Fibroblast of skin of abdomen (primary cell): ENCODE data around the gene LYRM2. TPM values are rescaled to one million over a fixed set of nuclear protein-coding genes. Genes with fewer than 3 reads are reported as not detected.

Source experiments
- DNase-seq: peaks from one replicate; pipeline ENCODE4 v3.0.0-alpha.2; 2013
- polyA plus RNA-seq, 2 experiments: library from polyadenylated mRNA; unstranded; fragments of 120-200 nt; gene quantifications; one replicate each; pipeline ENCODE4 v1.2.1, GENCODE V29; 2013; ENCODE audit not compliant: insufficient read length in 2 of 2

Gene LYRM2, protein sequence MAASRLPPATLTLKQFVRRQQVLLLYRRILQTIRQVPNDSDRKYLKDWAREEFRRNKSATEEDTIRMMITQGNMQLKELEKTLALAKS
- 25.0 TPM for polyA plus RNA-seq (2013, experiment 1 of 2; ENCODE audit: insufficient read length)
- polyA plus RNA-seq (2013, experiment 2 of 2; ENCODE audit: insufficient read length) = 24.2 TPM

DNA sequence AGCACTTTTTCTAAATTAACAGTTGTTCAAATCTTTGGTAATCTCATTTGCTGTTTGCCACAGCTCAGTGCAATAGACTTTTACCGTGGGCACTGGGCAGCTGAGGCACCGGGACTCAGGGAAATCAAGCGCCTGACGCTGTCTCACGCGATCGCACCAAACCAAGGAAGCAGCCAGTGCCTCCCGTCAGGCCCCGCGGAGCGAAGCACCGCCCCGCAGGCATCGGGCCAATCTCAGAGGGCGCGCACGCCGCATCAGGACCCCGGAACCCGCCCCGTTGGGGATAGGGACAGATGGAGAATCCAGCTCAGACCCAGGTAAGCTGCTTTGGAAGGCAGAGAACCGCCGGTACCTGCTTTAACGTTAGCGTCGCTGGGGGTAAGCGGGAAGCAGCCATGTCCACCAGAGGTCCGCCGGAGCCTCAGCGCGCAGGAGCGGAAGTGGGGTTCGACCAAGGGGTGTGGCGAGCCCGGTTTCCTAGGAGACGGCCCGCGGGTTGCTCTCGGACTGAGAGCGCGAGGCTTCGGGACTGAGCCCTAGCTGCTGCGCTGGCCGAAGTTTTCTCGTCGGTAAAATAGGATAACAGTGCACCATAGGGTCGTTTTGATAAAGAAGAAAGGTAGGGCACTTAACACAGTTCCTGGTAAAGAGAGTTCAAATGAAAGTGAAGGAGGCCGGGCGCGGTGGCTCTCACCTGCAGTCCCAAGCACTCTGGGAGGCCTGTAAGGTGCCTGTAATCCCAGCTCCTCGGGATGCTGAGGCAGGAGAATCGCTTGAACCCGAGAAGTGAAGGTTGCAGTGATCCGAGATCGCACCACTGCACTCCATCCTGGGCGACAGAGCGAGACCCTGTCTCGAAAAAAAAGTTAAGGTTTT lies at the start of gene LYRM2:
Gene LYRM2 (minus strand): TSS at position 428 of the 876 bp plus-strand sequence. CDS start 31 bp downstream, at position 397.
- peak; percentile 92 for DNase-seq

DNA sequence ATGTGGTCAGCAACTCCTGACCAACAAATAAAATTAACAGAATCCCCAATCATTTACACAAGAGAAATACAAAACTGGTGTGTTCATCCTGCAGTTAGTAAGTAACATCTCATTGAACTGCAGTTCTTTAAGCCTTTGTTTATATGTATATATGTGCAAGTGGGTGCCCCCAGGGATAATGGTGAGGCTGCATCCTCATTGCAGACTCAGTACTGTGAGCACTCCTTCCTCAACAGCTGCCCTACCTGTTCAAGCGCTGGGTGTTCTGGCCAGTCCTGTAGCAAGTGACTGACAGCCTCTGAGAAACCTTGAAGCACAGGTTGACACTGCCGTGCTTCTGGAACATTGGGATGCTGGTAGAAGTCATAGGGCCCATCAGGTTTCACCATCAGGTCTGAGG lies 49.8 kb upstream of the LYRM2 start:
- no peak for DNase-seq

DNA sequence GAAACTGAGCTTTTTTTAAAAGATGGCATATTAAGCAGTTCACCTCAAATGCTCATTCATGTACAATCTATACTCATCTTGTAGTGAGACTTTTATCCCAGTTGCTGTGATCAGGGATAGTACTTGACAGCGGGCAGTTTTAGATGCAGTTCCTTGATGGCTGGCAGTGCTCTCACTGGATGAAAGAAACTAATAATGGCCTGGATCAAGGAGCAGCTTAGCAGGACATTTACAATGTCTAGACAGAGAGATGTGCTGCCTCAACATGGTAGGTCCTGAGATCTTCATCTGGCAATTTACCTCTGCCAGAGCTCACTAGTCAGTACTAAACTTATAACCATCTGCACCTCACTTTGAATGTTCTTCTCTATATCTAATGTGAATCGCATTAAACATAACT lies 46.8 kb upstream of the LYRM2 start:
- DNase-seq = no peak

DNA sequence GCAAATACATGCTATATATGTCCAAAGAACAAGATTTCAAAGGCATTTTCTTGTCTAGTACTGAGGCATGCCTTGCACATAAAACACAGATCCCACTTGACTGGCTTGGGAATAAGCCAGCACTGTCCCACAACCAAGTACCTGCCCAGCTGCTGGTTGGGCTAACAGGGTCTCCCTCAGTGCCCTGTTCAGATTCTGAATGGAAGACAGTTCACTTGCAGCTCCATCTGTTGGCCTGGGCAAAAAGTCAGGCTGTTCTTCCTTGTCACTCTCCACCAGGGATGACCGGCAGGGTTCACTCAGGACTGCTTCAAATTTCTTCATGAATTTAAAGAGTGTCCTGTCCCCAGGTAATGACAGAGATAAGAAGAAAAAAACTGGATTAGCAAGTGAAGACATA lies 44.4 kb upstream of the LYRM2 start:
- DNase-seq = no peak

DNA sequence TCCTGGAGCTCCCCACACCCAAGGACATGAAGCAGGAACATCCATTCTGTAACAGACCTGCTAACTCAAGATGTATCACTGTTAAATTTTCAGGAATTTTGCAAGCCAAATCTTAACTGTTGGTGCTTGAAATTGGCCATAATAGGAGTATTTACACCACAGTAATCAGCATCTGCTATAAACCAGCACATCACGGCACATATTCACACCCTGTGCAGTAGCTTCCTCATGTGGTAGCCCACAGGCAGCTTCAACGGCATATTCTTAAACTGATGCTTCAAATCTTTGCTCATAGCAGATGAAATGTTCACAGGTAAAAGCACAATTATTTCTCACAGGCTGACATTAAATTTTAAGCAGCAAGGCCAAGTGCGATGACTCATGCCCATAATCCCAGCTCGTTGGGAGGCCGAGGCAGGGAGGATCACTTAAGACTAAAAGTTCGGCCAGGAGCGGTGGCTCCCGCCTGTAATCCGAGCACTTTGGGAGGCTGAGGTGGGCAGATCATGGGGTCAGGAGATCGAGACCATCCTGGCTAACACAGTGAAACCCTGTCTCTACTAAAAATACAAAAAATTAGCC lies 43.5 kb upstream of the LYRM2 start:
- DNase-seq = no peak

DNA sequence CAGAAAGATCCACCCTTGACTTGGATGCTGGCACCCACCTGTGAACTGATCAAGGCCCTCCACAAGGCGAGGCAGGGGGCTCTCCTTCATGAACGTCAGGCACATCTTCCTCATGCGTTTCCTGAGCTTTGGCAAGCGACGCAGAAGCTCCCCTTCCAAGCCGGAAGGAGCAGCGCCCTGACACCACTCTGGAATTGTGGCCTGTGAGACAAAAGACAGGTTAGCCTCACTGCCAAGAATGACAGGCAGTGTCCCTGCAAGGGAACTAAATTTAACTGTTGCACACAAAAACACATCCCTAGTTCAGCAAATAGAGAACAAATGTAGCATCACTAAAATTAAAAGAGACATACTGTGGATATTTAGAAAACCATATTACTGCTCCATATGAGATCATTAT lies 42.0 kb upstream of the LYRM2 start:
- DNase-seq = no peak

DNA sequence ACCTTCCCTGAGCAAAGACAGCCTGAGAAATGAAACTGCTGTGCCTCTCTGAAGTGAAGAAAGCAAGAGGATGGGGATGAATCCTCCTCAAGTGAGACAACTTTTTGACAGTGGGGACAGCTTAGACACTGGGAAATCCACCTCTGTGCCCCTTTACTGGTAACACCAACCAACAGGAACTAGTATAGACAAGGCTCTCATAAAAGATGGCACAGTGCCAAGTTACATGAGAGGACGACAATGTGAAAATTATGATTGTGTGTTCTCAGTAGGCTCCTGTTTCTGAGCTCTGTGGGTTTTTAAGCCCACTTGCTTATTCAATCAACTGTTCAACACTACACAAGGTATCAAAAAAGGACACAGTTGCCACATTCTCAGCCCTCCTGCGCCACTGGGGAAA lies 41.6 kb upstream of the LYRM2 start:
- no peak for DNase-seq

DNA sequence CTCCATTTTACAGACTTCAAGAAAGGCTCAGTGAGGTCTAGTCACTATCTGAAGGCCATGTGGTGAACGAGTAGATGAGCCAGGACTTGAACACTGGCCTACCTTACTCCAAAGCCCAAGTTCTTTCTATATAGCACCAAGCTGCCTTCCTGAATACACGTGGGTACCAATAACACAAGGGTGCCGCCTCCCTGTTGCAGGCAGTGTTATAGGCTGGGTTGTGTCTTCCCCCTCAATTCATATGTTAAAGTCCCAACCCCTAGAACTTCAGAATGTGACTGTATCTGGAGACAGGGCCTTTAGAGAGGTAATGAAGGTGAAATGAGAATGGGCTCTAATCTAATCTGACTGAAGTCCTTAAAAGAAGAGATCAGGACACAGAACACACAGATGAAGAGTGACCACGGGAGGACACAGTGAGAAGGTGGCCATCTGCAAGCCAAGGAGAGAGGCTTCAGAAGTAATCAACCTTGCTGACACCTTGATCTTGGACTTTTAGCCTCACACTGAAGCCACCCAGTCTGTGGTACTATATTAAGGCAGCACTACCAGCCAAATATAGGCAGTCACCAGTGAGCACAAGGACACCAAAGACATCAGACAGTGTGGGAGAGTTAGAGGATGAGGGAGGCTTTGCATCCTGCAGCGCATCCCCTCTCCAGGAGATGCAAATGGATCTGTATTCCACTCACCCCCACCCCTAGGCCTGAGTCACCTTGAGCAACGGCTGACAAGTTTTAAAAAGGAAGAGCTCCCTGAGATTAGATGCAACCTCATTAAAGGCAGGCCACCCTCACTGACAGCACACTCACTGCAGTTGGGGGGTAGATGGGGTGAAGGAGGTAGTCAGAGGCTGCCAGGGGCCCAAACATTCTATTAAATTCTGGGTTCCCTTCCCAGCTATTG lies 40.9 kb upstream of the LYRM2 start:
- no peak for DNase-seq

DNA sequence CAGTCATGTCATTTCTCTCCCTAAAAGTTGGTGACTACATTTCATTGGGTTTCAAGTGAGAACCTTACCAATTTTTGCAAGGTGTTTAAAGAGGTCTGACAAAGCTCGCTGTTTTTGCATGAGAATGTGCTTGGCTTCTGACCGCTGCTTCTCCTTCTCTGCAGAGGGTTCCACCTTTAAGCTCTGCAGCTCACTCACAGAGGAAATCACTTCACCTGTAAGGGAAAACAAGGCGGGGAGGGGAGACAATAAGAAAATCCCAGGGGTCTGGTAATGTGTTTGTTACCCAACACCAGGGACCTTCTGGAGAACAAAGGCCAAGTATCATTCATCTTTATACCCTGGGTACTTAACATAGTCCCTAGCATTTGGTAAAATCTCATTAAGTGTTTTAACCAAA lies 40.0 kb upstream of the LYRM2 start:
- DNase-seq = no peak

DNA sequence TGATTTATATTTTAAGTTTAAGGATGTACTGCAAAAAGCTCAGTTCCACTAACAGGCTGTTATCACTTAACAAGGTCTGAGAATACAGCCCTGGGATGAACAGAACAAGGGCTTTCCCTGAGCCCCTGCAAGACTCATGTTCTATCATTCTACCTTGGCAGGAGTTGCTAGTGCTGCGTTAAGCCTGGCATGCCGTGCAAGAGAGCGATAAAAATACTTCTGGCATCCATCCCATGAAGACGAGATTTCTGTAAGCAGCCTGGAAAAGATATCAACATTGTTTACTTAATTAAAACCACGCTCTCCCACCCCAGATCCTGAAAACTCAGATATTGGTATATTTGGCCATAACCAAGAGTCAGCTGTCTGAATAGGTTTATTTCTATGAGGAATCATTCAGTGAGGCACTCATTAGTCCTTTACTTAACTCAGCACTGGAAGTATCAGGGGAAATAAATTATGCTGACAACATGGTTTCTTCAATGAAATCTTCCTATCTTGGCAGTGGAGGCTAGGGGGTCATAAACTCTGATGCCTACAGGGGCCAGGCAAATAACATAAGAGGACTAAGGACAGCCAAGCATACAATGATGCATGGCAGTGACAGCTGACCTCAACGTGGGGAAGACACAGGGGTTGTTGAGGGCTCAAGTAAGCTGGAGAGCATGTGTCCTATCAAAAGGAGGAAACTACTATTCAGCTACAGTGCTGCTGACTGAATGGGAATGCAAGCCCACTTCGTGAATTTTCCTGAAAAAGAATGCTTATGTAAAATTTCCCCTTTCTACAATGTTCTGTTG lies 37.6 kb upstream of the LYRM2 start:
- peak; percentile 39 for DNase-seq

DNA sequence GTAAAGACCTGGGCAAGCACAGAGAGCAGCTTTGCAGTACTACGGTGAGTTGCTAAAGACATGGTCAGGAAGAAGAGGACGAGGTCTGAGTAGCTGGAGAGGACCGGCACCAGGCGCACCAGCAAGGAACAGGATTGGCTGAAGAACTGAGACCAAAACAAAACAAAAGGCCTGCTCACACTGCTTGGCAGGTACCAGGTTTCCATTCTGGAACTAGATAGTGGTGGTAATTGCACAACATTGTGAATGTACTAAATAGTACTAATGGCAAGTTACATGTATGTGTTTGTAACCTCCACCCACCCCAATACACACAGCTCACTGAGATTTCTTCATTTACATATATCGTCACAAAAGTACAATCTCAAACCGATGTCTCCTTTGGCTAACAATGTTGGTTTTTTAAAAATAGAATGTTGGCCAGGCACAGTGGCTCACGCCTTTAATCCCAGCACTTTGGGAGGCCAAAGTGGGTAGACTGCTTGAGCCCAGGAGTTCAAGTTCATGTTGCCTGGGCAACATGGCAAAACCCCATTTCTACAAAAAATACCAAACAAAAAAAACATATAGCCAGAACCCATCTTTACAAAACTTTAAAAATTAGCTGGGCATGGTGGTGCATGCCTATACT lies 32.5 kb upstream of the LYRM2 start:
- DNase-seq = no peak

DNA sequence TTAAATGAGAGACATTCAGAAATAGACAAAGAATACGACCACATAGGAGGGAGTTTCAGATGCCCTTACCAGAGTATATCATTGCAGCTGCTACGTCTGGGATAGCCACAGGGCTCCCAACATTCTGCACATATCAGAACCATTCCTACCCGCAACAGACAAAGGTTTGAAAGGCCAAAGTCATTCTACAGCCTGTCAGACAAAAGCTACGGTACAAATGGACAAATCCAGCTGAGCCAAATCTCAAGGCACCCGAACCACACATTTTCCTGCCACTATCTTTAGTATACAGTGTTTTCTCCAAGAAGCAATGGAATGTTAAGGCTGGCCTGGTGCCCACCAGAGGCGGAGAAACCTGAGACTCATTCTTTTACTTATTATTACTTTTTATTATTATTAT lies 30.5 kb upstream of the LYRM2 start:
- peak; percentile 9 for DNase-seq

DNA sequence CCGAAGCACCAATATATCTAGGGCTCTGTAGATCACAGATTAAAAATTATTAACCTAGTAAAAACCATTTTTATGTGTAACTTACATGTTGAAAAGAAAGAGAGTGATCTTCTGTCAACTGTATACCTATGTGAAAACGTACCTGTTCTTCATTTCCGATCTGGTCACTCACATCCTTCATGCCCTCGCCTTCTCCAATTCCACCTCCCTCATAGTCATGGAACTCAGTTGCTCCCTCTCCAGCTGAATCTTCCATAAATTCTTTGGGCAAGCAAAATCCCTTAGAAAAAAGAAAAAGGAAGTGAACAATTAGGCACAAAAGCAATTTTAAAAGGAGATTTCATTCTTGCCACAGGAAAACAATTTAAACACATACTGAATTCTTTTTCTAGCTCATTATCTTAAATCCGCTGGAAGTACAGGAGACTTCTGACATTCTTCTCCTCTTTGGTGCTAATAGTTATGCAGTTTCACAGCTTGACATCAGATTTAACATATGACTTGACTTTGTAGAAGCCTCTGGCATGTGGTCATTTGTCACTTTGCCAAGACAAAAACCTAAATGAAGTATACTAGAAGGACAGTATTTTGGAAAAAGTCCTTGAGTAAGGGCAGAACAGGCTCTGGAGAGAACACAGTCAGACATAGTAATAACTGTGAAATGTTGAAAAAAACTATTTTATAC lies 29.5 kb upstream of the LYRM2 start:
- peak; percentile 62 for DNase-seq

DNA sequence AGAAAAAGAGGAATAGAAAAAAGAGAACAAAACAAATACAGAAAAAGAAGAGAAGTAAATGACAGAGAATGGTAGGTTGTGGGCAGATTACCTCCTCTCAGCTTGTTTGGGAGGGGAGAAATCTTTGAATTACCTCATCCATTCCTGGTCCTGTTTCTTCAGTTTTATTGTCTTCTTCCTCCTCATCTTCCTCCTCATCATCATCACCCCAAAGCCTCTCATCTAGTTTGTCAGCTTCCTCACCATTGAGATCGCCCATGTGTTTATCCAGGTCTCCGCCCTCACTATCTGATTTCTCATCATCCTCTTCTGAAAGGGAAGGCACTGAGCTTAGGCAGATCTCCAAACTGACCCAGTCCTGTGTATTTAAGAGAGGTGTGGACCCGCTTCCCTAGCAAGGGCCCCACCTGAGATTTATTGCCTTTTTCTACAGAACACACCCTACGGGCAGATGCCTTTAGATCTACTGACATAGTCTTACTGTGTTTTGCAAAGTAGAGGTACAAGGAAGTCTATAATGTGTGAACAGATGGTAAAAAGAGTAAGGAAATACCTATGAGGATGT lies 24.2 kb upstream of the LYRM2 start:
- no peak for DNase-seq

DNA sequence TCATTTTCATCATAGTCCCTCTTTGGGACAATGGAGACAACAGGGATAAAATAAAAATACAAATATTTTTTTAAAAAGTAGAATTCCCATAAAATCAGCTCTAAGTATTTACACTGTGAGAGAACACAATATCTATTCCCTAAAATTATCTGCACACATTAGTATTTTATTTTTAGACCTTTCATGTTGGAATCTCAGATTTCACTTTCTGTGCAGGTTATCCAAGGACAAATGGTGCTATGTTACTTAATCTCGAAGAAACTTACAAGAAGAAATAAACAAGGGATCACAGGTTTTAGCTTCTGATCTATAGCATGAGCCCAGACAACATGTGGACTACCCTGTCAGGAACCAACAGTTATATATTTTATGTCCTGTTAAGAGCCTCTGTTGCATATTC lies 23.0 kb upstream of the LYRM2 start:
- DNase-seq = no peak

DNA sequence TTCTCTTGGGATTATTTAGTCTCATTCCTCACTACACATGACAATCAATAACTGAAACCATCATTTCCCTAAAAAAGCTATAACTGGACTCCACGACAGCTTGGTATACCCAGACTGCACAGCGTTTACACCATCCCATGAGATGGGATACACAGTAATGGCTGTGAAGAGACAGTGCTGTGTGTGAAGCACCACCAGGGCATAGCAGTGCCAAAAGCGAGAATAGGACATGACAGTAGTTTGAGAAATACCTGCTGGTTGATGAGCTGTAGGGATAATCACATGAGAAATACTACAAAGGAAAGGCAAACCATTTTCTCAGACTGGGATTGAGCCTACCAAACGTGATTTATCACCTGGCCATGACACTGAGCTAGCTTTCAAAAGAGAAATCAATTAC lies 22.4 kb upstream of the LYRM2 start:
- DNase-seq = no peak

DNA sequence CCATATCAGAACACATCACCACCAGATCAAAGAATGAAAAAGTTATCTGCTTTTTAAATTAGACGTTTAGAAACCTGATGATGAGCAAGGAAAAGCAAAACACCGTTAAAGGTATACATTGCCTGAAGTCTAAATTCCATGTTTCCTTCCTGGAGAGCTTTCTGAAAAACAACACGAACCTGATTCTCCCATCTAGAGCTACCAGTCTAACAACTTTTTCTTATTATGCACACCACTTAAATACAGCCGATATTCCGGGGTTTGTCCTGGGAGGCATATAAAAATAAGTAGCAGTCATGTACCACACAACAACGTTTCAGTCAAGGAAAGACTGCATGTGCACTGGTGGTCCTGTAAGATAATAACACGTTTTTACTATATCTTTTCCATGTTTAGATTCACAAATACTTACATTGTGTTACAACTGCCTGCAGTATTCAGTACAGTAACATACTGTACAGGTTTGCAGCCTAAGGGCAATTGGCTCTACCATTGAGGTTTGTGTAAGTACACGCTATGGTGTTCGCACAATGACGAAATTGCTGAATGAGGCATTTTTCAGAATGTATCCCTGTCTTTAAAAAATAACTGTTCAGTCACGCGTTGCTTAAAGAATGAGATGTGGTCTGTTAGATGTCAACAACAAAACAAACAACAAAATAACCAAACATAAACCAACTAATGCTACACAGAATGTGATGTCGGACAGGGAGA lies 19.1 kb upstream of the LYRM2 start:
- DNase-seq = no peak

DNA sequence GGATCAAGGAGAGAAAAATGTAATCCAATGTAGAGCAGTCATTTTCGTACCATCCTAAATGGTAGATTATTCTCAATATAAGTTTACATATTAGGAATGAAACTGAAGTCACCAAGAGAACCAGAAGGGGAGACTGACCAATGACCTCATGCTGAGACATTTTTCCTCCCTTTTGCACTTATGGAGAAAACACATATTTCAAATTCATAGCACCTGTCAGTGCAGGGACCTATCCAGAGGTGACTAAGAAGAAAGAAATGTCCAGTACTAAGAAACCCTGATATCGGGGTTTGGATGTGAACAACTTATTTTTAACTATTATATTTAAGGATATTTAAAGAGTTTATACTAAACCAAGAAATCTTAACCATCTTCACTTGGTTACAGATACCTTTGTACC lies 16.6 kb upstream of the LYRM2 start:
- no peak for DNase-seq

DNA sequence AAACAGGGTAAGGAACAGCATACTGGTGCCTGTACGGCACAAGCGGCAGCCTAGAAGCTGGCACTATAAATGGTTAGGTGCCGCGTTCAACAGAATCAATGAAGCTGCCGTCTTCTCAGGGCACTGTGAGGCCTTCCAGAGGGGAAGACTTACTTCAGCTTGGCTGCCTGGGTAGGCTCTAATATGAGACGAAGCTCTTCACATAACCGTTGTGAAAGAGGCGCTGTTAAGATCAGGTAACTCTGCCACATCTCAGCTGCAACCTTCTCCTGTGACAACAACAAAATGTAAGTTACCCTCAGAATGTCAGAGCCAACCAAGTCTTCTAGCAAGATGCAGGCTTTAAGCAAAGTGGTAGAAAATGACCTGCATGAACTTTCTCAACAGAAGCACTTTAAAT lies 12.0 kb upstream of the LYRM2 start:
- DNase-seq = no peak

DNA sequence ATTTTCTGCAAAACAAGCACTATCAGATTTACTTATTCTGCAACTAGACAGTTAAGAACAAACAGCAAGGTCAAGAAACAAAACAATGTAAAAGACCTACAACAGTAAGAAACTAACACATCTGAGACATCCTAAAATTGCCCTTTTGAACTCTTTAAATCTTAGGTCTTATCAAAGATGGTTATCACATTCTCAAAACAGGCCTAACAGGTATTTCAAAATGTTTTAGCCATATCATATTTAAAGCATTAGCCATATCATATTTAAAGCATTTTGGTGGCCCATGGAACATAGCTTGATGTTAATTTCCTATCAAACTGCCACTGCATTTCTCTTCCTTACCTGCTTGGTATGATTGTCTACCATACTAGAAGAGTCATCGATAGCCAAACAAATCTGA lies 11.1 kb upstream of the LYRM2 start:
- no peak for DNase-seq
